HEK293T (cell line): ENCODE measurements around the gene TMEM229B.

Source experiments
- CTCF ChIA-PET: fragments of 350-600 bp; formaldehyde crosslinking; extraction: SDS; loops from one replicate; lab custom pipeline; 2021; ENCODE audit warnings: antibody characterized with exemption, inconsistent platforms; lab: Yijun Ruan, JAX
- POLR2A ChIA-PET: fragments of 350-600 bp; formaldehyde crosslinking; extraction: SDS; loops from one replicate; lab custom pipeline; 2020; ENCODE audit warnings: antibody characterized with exemption, inconsistent platforms; lab: Yijun Ruan, JAX
- DNase-seq: peaks from one replicate; pipeline ENCODE4 v3.0.0; 2012; ENCODE audit warnings: mixed read lengths; ENCODE audit errors: extremely low spot score
- ARNT ChIP-seq: fragments of 450-650 bp; IDR thresholded peaks from 2 replicates; pipeline ENCODE4 v1.6.1; 2017; ENCODE audit warnings: mild to moderate bottlenecking
- BHLHE40 ChIP-seq: fragments of 450-650 bp; IDR thresholded peaks from 2 replicates; pipeline ENCODE4 v1.6.1; 2016; ENCODE audit warnings: mild to moderate bottlenecking, moderate library complexity, borderline replicate concordance
- CTBP1 ChIP-seq: fragments of 450-650 bp; IDR thresholded peaks from 2 replicates; pipeline ENCODE4 v1.6.1; 2016; ENCODE audit warnings: borderline replicate concordance
- ELF4 ChIP-seq: fragments of 450-650 bp; IDR thresholded peaks from 2 replicates; pipeline ENCODE4 v1.6.1; 2017; ENCODE audit warnings: antibody characterized with exemption
- FOXA1 ChIP-seq: fragments of 450-650 bp; IDR thresholded peaks from 2 replicates; pipeline ENCODE4 v1.6.1; 2016; ENCODE audit warnings: mild to moderate bottlenecking
- FOXK2 ChIP-seq: fragments of 450-650 bp; IDR thresholded peaks from 2 replicates; pipeline ENCODE4 v1.6.1; 2016; ENCODE audit warnings: mild to moderate bottlenecking
- FOXM1 ChIP-seq: fragments of 450-650 bp; IDR thresholded peaks from 2 replicates; pipeline ENCODE4 v1.6.1; 2017; ENCODE audit warnings: mild to moderate bottlenecking, borderline replicate concordance
- HDGF ChIP-seq: fragments of 450-650 bp; IDR thresholded peaks from 2 replicates; pipeline ENCODE4 v1.6.1; 2017; ENCODE audit warnings: antibody characterized with exemption, borderline replicate concordance
- L3MBTL2 ChIP-seq: fragments of 450-650 bp; conservative IDR thresholded peaks from 2 replicates; pipeline ENCODE4 v1.6.1; 2016; ENCODE audit warnings: mild to moderate bottlenecking
- LEF1 ChIP-seq: fragments of 450-650 bp; IDR thresholded peaks from 2 replicates; pipeline ENCODE4 v1.6.1; 2017; ENCODE audit warnings: mild to moderate bottlenecking, borderline replicate concordance
- NFRKB ChIP-seq: fragments of 450-650 bp; IDR thresholded peaks from 2 replicates; pipeline ENCODE4 v1.6.1; 2016; ENCODE audit warnings: mild to moderate bottlenecking, moderate library complexity
- PKNOX1 ChIP-seq: fragments of 450-650 bp; IDR thresholded peaks from 2 replicates; pipeline ENCODE4 v1.6.1; 2016
- SP1 ChIP-seq: fragments of 450-650 bp; IDR thresholded peaks from 2 replicates; pipeline ENCODE4 v1.6.1; 2017
- SUZ12 ChIP-seq: fragments of 450-650 bp; IDR thresholded peaks from 2 replicates; pipeline ENCODE4 v1.6.1; 2016; ENCODE audit warnings: mild to moderate bottlenecking
- TARDBP ChIP-seq: fragments of 450-650 bp; IDR thresholded peaks from 2 replicates; pipeline ENCODE4 v1.6.1; 2016
- ZNF384 ChIP-seq: fragments of 450-650 bp; IDR thresholded peaks from 2 replicates; pipeline ENCODE4 v1.6.1; 2016

Gene TMEM229B

DNA sequence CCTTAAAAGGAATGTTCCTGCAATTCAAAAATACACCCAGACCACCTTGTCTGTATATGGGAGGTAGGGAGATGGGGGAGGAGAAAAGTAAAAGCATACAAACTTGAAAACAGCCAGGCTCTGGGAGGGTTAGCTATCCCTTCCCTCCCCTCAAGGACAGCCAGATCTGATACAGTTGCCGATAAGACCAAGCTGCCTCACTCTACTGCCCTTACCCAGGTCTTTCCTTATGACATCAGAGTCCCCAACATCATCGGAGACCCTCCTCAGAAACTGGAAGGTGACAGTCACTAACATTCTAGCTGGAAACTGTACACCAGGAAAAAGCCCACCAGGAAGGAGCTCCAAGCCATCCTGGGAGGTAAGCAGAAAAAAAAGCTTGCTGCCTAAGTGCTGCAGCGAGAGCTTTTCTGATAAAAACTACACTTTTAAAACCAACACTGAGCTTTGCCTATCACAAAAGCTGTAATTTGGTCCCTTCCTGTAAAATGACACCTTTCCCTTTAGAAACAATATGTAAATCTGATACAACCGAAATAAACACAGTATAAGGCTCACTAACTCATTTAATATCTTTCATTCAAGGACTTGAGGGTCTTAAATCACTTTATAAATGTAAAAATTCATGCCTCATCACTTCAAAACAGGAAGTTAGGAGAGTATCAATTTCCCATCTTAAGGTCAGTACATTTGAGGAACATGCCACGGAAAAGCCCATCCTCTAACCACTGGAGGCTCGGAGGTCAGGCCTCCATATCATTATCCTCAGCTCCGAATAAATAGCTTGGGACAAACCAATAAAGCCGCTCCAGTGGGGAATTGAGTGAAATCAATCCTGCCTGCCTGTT, 24.2 kb upstream of the TMEM229B start:
- POLR2A ChIA-PET: interaction anchor here (0.9 to 4.8 kb wide), 5 partner anchors 12 to 183 kb away, joined by 3 to 22 read pairs (median 4); partner anchors contain the start of genes PIGH, PLEKHH1 and RDH11
- DNase-seq: peak; percentile 15
- CTCF ChIA-PET: interaction anchor here (0.9 to 1.3 kb wide), 3 partner anchors 14 to 183 kb away, joined by 3 to 4 read pairs (median 4); partner anchors contain the start of gene RDH11
- TF ChIP-seq NFRKB (no peak), FOXK2 (no peak), ZNF384 (no peak), CTBP1 (no peak), SUZ12 (no peak), SP1 (no peak), PKNOX1 (no peak), BHLHE40 (no peak), L3MBTL2 (no peak), FOXM1 (no peak), LEF1 (no peak), ELF4 (no peak), FOXA1 (no peak), ARNT (no peak), HDGF (no peak), TARDBP (no peak)

DNA sequence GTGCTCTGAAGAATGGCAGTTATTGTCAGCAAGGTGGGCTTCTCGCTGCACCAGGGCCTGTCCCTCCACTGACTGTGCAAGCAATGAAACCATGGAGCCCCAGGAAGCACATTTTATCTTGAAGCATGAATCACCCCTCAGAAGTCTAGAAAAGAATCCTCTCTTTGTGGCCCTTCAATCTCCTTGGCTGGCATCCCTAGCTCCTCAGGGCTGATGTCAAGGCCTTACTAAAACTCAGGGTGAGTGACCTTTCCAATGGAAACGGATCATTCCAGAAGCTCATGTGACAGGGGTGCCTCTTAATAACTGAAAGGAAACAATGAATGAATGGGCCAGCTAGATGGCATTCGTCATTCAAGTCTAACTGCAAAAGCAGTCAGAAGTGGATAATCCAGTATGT, 22.3 kb upstream of the TMEM229B start:
- POLR2A ChIA-PET: no interaction called here
- CTCF ChIA-PET: interaction anchor here (0.7 to 1.5 kb wide), 2 partner anchors 16 kb away, joined by 3 to 5 read pairs; no protein-coding TSS in a partner anchor
- no peak for DNase-seq
- no peak for TF ChIP-seq SP1
- TF ChIP-seq FOXK2: no peak
- TF ChIP-seq PKNOX1: no peak
- TF ChIP-seq ELF4: no peak
- TF ChIP-seq FOXM1: no peak
- no peak for TF ChIP-seq SUZ12
- TF ChIP-seq FOXA1: no peak

- TF ChIP-seq SP1 (no peak), ELF4 (no peak), ZNF384 (no peak), FOXK2 (no peak), PKNOX1 (no peak), CTBP1 (no peak)
- ChIA-PET POLR2A (interaction anchor here (0.8 kb wide), 1 partner anchor 23 kb away, joined by 3 read pairs; the partner anchor contains the start of gene PLEKHH1), CTCF (interaction anchor here (1.5 kb wide), 1 partner anchor 17 kb away, joined by 5 read pairs; no protein-coding TSS in a partner anchor)
- DNase-seq: no peak
Measured at GRCh38 chr14:67510121-67510520, 21.6 kb upstream of the TMEM229B start.

- TF ChIP-seq ZNF384: no peak
- no peak for TF ChIP-seq LEF1
- no peak for TF ChIP-seq CTBP1
- no peak for TF ChIP-seq FOXM1
- TF ChIP-seq L3MBTL2: no peak
- TF ChIP-seq PKNOX1: no peak
- TF ChIP-seq HDGF: no peak
- TF ChIP-seq ARNT: no peak
- TF ChIP-seq NFRKB: no peak
- TF ChIP-seq BHLHE40: no peak
- TF ChIP-seq FOXA1: no peak
- no peak for TF ChIP-seq TARDBP
- no peak for TF ChIP-seq SP1
- TF ChIP-seq SUZ12: no peak
- no peak for TF ChIP-seq ELF4
- no peak for TF ChIP-seq FOXK2
- ChIA-PET POLR2A (no interaction called here), CTCF (interaction anchor here (0.9 to 1.2 kb wide), 2 partner anchors 18 to 66 kb away, joined by 4 to 6 read pairs; no protein-coding TSS in a partner anchor)
- no peak for DNase-seq
Measured at GRCh38 chr14:67508956-67509355, 20.4 kb upstream of the TMEM229B start.

- ChIA-PET POLR2A (no interaction called here), CTCF (interaction anchor here (0.9 kb wide), 1 partner anchor 78 kb away, joined by 5 read pairs; no protein-coding TSS in a partner anchor)
- TF ChIP-seq ARNT: no peak
- no peak for TF ChIP-seq HDGF
- no peak for TF ChIP-seq LEF1
- DNase-seq: no peak
Measured at GRCh38 chr14:67505254-67505653, 16.7 kb upstream of the TMEM229B start.

DNA sequence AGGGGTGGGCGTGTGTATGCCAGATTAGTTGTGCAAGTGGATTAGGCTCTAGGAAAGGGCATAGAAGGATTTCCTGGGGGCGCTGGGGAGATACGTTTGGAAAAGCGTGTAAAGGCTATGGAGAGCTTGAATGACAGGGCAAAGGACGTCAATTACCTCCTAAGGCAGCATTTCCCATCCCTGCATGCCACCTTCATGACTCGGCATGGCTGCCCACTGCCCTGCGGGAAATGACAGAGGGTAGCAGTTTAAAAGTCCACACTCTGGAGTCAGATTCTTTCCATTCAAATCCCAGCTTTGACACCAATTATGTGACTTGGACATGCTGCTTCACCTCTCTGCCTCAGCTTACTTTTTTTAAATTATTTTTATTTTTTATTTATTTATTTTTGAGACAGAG, 14.8 kb upstream of the TMEM229B start:
- ChIA-PET CTCF (interaction anchor here (1.5 kb wide), 1 partner anchor 68 kb away, joined by 3 read pairs; no protein-coding TSS in a partner anchor), POLR2A (no interaction called here)
- TF ChIP-seq HDGF: no peak
- TF ChIP-seq CTBP1: no peak
- TF ChIP-seq ELF4: no peak
- TF ChIP-seq TARDBP: no peak
- no peak for TF ChIP-seq BHLHE40
- no peak for TF ChIP-seq PKNOX1
- no peak for DNase-seq
